ENCODE results near the gene MTHFD2L.

The MTHFD2L gene

GRCh38 chr4:74307170-74307569, 149.3 kb downstream of the MTHFD2L start:
- no peak for DNase-seq (ENCODE audit: low read depth)

- DNase-seq (ENCODE audit: low read depth): no peak
Measured at GRCh38 chr4:74308215-74308614, 150.3 kb downstream of the MTHFD2L start, which contains the start of gene EPGN. TSS of gene EPGN (plus strand) at chr4:74308470. CDS start at chr4:74308534, 64 bp downstream.

DNA sequence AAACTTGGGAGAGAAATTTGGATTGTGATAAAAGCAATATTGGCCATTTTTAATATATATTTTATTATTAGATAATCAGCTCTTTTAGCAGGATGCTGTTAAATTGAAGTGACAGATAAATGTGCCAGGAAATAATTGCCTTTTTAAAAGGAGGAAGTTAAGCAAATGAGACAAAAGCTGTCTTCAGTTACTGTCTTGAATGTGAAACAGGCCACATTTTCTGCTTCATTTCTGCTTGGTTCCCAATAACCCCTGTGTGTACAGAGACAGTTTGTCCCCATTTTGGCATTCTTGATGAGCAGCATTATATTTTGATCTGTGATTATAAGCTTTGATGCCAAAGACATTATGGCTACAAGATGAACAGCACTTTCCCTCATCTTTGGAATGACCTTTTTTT, 151.3 kb downstream of the MTHFD2L start:
- DNase-seq (ENCODE audit: low read depth): no peak

DNA sequence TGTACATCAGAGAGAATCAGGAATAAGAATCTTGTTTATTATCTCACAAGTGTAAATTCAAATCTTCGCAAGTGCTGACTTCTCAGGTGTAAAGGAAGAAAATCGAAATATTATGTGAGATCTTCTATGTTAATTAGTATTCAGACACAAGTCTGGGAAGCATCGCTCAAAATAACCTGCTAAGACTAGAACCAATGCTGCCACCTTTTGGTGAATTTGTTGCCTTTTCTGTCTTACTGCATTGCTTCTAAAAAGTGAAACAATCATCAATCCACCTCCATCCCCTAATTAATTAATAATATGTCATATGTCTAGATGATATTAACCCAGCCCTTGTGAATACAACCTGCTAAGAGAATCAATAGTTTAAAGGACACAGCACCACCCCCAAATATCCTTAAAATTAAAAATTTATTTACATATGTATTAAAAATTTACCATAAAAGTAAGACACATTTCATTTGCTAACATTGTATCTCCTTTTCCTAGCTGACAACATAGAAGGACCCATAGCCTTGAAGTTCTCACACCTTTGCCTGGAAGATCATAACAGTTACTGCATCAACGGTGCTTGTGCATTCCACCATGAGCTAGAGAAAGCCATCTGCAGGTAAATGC, 153.9 kb downstream of the MTHFD2L start:
- DNase-seq (ENCODE audit: low read depth): no peak

DNA sequence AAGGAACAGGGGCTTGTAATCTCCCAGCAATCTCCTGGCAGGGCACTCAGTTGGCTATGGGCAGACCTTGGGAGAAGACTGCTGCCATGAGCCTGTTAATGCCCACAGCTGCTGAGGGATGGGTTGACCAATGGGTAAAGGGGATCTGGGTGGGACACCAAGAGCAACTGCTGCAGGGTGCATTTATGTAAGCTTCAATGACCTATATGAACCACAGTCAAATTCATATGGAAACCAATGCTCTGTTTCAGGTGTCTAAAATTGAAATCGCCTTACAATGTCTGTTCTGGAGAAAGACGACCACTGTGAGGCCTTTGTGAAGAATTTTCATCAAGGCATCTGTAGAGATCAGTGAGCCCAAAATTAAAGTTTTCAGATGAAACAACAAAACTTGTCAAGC, 156.4 kb downstream of the MTHFD2L start:
- DNase-seq (ENCODE audit: low read depth): no peak

DNA sequence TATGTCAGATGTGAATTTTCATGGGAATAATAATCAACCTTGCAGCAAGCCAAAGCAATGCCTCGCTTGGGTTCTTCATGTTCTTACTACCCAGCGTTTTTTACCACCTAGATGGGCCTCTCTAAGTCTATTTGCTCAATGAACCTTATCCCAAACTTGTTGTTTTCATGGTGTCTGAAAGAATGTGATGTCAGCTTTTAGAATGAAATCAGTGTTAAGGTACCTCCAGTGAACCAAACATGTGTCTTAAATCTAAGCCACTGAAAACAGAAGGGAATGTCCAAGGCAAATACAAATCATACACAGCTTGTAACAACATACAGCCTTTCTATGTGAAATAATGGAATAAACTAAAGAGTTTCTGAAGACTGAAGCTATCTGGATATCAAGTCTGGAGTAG, 157.0 kb downstream of the MTHFD2L start:
- no peak for DNase-seq (ENCODE audit: low read depth)

GRCh38 chr4:74315376-74315775, 157.5 kb downstream of the MTHFD2L start:
- DNase-seq (ENCODE audit: low read depth): no peak

DNA sequence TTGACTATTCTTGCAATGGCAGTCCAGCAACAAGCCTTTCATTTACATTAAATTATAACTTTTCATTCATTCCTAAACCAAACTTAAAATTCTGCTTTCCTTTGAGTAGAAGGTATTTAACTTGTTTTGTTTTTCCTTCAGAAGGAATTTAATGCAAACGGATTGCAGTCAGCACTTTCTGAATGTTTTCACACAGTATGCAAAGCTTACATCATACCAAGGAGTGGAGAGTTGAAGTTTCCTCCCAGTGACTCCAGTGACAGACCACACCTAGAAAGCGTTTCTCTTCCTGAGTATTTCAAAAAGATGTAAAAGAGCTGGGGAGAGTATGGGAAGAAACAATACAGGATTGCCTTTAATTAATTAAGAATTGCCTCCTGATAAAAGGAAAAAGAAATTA, 158.5 kb downstream of the MTHFD2L start:
- DNase-seq (ENCODE audit: low read depth): no peak

GRCh38 chr4:74317616-74318246, 159.8 kb downstream of the MTHFD2L start:
- no peak for DNase-seq (ENCODE audit: low read depth)

DNA sequence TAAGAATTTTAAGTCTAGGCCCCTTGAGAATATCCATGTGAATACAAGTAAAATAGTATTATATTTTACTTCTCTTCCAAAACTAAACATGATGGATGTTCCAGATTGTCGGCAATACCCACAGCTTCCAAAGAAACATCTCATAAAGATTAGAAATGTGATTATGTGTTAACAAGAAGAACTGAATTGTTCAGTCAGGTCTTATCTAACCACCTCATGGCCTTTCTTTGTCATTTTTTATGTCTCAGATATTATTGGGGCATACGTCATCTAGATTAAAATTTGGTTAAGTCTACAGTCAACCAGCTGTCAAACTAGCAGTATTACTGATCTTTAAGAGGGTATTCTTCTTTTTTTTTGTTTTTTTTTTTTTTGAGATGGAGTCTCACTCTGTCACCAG, 160.4 kb downstream of the MTHFD2L start:
- DNase-seq (ENCODE audit: low read depth): no peak

DNA sequence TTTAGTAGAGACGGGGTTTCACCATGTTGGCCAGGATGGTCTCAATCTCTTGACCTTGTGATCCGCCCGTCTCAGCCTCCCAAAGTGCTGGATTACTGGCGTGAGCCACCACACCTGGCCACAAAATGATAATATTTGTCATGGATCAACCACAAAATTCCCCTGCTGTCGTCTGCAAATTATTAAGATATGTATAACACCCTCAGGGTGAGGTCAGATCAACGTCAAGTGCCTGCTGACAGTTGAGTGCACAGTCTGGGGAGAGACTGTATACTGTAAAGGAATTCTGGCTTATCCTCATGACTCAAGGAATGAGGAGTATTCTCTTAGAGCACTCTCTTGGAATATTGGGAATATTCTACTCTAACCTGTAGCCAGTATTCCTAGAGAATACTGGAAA, 161.6 kb downstream of the MTHFD2L start:
- no peak for DNase-seq (ENCODE audit: low read depth)

- no peak for DNase-seq (ENCODE audit: low read depth)
Measured at GRCh38 chr4:74320559-74321118, 162.7 kb downstream of the MTHFD2L start.

DNA sequence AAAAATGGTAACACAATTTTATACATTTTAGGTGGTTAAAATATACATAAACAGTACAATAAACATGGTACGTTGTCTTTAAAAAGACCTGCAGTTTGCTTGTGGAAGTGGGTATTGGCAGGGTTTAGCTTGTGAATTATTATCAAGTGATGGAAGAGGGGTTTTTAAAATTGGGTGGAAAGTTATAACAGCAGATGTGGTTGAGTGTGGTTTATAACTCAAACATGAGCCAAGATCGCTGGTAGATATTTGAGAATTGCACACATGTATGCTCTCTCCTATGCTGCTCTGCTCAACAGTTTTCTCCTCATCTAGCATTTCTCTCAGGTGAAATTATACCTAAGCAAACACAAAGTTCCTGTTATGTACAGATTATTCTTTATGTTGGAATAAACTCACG, 164.4 kb downstream of the MTHFD2L start:
- no peak for DNase-seq (ENCODE audit: low read depth)

DNA sequence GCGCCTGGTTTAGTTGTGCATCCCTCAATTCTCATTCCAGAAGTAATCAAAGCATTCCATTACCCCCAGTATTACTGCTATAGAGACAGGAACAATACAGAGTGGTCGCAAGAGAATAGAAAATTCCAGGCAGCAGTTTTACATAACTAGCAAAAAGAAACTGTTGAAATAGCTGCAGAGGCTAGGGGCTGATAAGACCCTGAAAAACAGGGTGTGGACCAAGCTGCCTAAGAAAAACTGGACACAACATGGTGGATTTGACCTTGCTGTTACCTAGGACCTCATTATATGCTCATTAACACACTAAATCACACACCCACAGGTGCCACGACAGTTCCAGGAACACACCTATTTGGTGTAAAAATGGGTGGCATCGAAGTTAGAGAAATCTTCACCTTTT, 165.7 kb downstream of the MTHFD2L start:
- DNase-seq (ENCODE audit: low read depth): no peak

- DNase-seq (ENCODE audit: low read depth): no peak
Measured at GRCh38 chr4:74324262-74324661, 166.3 kb downstream of the MTHFD2L start.

- no peak for DNase-seq (ENCODE audit: low read depth)
Measured at GRCh38 chr4:74325886-74326285, 168.0 kb downstream of the MTHFD2L start.

DNA sequence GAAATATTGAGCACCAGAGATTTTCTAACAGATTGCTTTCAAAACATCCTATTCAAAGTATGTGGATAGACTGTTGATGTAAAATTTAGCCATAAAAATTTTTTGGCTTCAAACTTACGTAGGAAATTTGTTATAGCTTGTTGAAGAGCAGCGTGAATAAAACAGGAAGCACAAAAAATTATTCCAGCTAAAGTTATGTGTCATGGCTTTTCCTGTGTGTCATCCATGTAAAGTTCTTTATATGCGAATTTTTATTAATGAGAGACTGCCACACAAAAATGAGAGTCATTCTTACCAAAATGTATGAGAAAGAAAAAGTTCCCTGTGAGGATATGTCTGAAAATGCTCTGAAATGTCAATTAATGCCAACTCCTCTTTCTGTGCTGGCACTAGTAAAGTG, 169.8 kb downstream of the MTHFD2L start:
- no peak for DNase-seq (ENCODE audit: low read depth)

- DNase-seq (ENCODE audit: low read depth): no peak
Measured at GRCh38 chr4:74328501-74328900, 170.6 kb downstream of the MTHFD2L start.

GRCh38 chr4:74329307-74329706, 171.4 kb downstream of the MTHFD2L start:
- no peak for DNase-seq (ENCODE audit: low read depth)

DNA sequence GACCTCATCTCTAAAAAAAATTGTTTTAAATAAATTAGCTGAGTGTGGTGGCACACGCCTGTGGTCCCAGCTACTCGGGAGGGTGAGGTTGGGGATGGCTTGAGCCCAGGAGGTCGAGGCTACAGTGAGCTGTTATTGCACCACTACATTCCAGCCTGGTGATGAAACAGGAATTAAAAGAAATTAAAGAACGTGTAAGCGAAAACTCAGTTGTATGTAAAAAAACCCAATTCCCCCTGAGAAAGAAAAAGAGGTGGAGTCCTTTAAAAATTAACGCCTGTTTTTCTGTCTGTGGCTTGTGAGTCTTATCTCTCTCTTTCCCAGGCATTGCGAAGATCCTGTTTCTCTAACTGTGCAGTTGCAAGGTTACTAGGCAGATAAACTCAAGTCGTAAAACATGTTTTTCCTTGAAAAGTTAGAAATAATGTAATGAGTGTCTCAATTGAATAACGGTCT, 172.4 kb downstream of the MTHFD2L start:
- no peak for DNase-seq (ENCODE audit: low read depth)

- no peak for DNase-seq (ENCODE audit: low read depth)
Measured at GRCh38 chr4:74331252-74331651, 173.3 kb downstream of the MTHFD2L start.

GRCh38 chr4:74331944-74332343, 174.0 kb downstream of the MTHFD2L start:
- DNase-seq (ENCODE audit: low read depth): no peak

GRCh38 chr4:74334636-74335035, 176.7 kb downstream of the MTHFD2L start:
- DNase-seq (ENCODE audit: low read depth): no peak
